HepG2 (cell line): Measurements from ENCODE around the gene ZNF491. TPM values are rescaled to one million over a fixed set of nuclear protein-coding genes. Genes with fewer than 3 reads are reported as not detected.

ENCODE experiments used
- NFE2 ChIP-seq: sonication (generic); formaldehyde crosslinking; IDR thresholded peaks from 2 replicates; pipeline ENCODE4 v1.4.0; 2020; ENCODE audit warnings: missing genetic modification reagents
- polyA plus RNA-seq, 8 experiments: library from polyadenylated mRNA; depleted of rRNA in 3 of 8; stranded (reverse) in 7 of 8; unstranded in 1 of 8; fragments of >200 nt; fragmentation: Illumina TruSeq in 4 of 8; extraction: Trizol in 4 of 8; gene quantifications; 2 replicates each; pipeline versions ENCODE4 v1.2.1 to v1.2.3, GENCODE V29; 2011 to 2016; ENCODE audit warnings: low read depth in 4 of 8, missing spikeins in 1 of 8, mixed read lengths in 1 of 8; ENCODE audit not compliant: insufficient read depth in 1 of 8
- total RNA-seq, 5 experiments: library from RNA; depleted of rRNA; stranded (reverse); fragments of >200 nt; fragmentation: Illumina TruSeq; extraction: Trizol; gene quantifications; 2 replicates each; pipeline ENCODE4 v1.2.3, GENCODE V29; 2016; ENCODE audit warnings: low read depth in 1 of 5
- TF ChIP-seq, protein P1 (sequence below): sonication (generic); formaldehyde crosslinking; IDR thresholded peaks from 2 replicates; pipeline ENCODE4 v1.4.0; 2020; ENCODE audit warnings: missing genetic modification reagents, borderline replicate concordance
- TF ChIP-seq, protein P2 (sequence below): sonication (generic); formaldehyde crosslinking; IDR thresholded peaks from 2 replicates; pipeline ENCODE4 v1.4.0; 2020; ENCODE audit warnings: missing genetic modification reagents

Gene ZNF491
- total and polyA plus RNA-seq, 2 of the 13 experiments (the other 11 are each of a cell fraction or from before 2014, with no cell fraction given): 0.57 to 2.2 TPM

DNA sequence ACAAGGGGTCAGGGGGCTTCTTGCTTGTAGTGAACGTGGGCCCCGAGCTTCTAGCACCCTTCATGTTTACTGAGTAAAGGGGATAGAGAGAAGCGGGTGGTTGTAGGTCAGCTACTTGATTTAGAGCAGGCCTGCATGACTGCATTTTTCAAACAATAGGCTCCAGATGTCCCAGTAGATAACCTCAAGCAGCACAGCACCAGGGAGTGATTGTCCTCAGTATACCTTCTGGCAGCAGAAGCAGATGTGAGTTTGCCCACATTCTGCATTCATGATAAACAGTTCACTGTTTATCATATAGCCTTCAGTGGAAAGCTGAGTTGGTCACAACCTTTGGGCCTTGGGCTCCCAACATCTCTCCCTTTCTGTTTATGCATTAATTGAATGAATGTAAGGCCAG is 55.0 kb downstream of the ZNF491 start (continued):
- TF ChIP-seq, protein P1, sequence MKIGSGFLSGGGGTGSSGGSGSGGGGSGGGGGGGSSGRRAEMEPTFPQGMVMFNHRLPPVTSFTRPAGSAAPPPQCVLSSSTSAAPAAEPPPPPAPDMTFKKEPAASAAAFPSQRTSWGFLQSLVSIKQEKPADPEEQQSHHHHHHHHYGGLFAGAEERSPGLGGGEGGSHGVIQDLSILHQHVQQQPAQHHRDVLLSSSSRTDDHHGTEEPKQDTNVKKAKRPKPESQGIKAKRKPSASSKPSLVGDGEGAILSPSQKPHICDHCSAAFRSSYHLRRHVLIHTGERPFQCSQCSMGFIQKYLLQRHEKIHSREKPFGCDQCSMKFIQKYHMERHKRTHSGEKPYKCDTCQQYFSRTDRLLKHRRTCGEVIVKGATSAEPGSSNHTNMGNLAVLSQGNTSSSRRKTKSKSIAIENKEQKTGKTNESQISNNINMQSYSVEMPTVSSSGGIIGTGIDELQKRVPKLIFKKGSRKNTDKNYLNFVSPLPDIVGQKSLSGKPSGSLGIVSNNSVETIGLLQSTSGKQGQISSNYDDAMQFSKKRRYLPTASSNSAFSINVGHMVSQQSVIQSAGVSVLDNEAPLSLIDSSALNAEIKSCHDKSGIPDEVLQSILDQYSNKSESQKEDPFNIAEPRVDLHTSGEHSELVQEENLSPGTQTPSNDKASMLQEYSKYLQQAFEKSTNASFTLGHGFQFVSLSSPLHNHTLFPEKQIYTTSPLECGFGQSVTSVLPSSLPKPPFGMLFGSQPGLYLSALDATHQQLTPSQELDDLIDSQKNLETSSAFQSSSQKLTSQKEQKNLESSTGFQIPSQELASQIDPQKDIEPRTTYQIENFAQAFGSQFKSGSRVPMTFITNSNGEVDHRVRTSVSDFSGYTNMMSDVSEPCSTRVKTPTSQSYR (CRISPR knock-in tag): no peak
- TF ChIP-seq NFE2 (CRISPR knock-in tag): no peak
- TF ChIP-seq, protein P2, sequence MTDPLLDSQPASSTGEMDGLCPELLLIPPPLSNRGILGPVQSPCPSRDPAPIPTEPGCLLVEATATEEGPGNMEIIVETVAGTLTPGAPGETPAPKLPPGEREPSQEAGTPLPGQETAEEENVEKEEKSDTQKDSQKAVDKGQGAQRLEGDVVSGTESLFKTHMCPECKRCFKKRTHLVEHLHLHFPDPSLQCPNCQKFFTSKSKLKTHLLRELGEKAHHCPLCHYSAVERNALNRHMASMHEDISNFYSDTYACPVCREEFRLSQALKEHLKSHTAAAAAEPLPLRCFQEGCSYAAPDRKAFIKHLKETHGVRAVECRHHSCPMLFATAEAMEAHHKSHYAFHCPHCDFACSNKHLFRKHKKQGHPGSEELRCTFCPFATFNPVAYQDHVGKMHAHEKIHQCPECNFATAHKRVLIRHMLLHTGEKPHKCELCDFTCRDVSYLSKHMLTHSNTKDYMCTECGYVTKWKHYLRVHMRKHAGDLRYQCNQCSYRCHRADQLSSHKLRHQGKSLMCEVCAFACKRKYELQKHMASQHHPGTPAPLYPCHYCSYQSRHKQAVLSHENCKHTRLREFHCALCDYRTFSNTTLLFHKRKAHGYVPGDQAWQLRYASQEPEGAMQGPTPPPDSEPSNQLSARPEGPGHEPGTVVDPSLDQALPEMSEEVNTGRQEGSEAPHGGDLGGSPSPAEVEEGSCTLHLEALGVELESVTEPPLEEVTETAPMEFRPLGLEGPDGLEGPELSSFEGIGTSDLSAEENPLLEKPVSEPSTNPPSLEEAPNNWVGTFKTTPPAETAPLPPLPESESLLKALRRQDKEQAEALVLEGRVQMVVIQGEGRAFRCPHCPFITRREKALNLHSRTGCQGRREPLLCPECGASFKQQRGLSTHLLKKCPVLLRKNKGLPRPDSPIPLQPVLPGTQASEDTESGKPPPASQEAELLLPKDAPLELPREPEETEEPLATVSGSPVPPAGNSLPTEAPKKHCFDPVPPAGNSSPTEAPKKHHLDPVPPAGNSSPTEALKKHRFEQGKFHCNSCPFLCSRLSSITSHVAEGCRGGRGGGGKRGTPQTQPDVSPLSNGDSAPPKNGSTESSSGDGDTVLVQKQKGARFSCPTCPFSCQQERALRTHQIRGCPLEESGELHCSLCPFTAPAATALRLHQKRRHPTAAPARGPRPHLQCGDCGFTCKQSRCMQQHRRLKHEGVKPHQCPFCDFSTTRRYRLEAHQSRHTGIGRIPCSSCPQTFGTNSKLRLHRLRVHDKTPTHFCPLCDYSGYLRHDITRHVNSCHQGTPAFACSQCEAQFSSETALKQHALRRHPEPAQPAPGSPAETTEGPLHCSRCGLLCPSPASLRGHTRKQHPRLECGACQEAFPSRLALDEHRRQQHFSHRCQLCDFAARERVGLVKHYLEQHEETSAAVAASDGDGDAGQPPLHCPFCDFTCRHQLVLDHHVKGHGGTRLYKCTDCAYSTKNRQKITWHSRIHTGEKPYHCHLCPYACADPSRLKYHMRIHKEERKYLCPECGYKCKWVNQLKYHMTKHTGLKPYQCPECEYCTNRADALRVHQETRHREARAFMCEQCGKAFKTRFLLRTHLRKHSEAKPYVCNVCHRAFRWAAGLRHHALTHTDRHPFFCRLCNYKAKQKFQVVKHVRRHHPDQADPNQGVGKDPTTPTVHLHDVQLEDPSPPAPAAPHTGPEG (CRISPR knock-in tag): no peak
